KOPT-K1 (cell line): Measurements from ENCODE around the gene SLC51A.

Experiments
- H3K27ac ChIP-seq: fragments of 200-600 bp; sonication (generic); 2 replicates; pipeline ENCODE4 v1.5.1; 2016; ENCODE audit warnings: antibody characterized with exemption, mild to moderate bottlenecking, low read depth, low read length; ENCODE audit not compliant: poor library complexity, severe bottlenecking
- H3K36me3 ChIP-seq: fragments of 200-600 bp; sonication (generic); 2 replicates; pipeline ENCODE4 v1.5.1; 2017; ENCODE audit warnings: antibody characterized with exemption, mild to moderate bottlenecking, low read length, moderate library complexity; ENCODE audit not compliant: insufficient read depth
- H3K9me3 ChIP-seq: fragments of 200-600 bp; sonication (generic); 2 replicates; pipeline ENCODE4 v1.5.1; 2017; ENCODE audit warnings: antibody characterized with exemption, low read length, mild to moderate bottlenecking; ENCODE audit not compliant: insufficient read depth, poor library complexity, severe bottlenecking

Gene SLC51A

GRCh38 chr3:196219194-196219969 is 3.0 kb downstream of the SLC51A start:
- H3K36me3 ChIP-seq, result no peaks in the 10 kb centered on the region
- H3K9me3 ChIP-seq, result no peaks in the 10 kb centered on the region
- H3K27ac ChIP-seq, result peak overlapping the region; percentile 8

- H3K27ac ChIP-seq, result peak overlapping the region; percentile 8
- H3K9me3 ChIP-seq, result no peaks in the 10 kb centered on the region
Measured at GRCh38 chr3:196219970-196220311, 3.6 kb downstream of the SLC51A start.

GRCh38 chr3:196220587-196220986 is 4.3 kb downstream of the SLC51A start:
- no peaks in the 10 kb centered on the region for H3K36me3 ChIP-seq
- H3K27ac ChIP-seq, result no peak overlapping the region
- no peaks in the 10 kb centered on the region for H3K9me3 ChIP-seq

More at GRCh38 chr3:196219970-196220311, 3.6 kb downstream of the SLC51A start:
- H3K36me3 ChIP-seq, result no peaks in the 10 kb centered on the region

- H3K27ac ChIP-seq, result no peak overlapping the region
- H3K36me3 ChIP-seq, result no peaks in the 10 kb centered on the region
- H3K9me3 ChIP-seq, result no peaks in the 10 kb centered on the region
Measured at GRCh38 chr3:196220991-196221390, 4.7 kb downstream of the SLC51A start.

- H3K9me3 ChIP-seq, result no peaks in the 10 kb centered on the region
- no peak overlapping the region for H3K27ac ChIP-seq
- H3K36me3 ChIP-seq, result no peaks in the 10 kb centered on the region
Measured at GRCh38 chr3:196222876-196223595, 6.7 kb downstream of the SLC51A start.

- H3K9me3 ChIP-seq, result no peaks in the 10 kb centered on the region
- H3K36me3 ChIP-seq, result no peaks in the 10 kb centered on the region
- H3K27ac ChIP-seq, result no peak overlapping the region
Measured at GRCh38 chr3:196225086-196225485, 8.8 kb downstream of the SLC51A start.

- Histone ChIP-seq H3K9me3 (no peaks in the 10 kb centered on the region), H3K36me3 (no peaks in the 10 kb centered on the region), H3K27ac (no peak overlapping the region)
Measured at GRCh38 chr3:196225763-196226364, 9.5 kb downstream of the SLC51A start.

- H3K27ac ChIP-seq, result no peak overlapping the region
- H3K36me3 ChIP-seq, result no peaks in the 10 kb centered on the region
- no peaks in the 10 kb centered on the region for H3K9me3 ChIP-seq
Measured at GRCh38 chr3:196227121-196227561, 10.8 kb downstream of the SLC51A start.

GRCh38 chr3:196227629-196228493 is 11.5 kb downstream of the SLC51A start:
- Histone ChIP-seq H3K27ac (no peak overlapping the region), H3K9me3 (no peaks in the 10 kb centered on the region), H3K36me3 (no peaks in the 10 kb centered on the region)

GRCh38 chr3:196232154-196232881 is 16.0 kb downstream of the SLC51A start:
- H3K36me3 ChIP-seq, result no peaks in the 10 kb centered on the region
- H3K9me3 ChIP-seq, result no peaks in the 10 kb centered on the region
- H3K27ac ChIP-seq, result no peak overlapping the region

GRCh38 chr3:196232882-196233251 is 16.5 kb downstream of the SLC51A start:
- Histone ChIP-seq H3K9me3 (no peaks in the 10 kb centered on the region), H3K27ac (no peak overlapping the region), H3K36me3 (peaks cover 4% of the 10 kb centered on the region; the same call in 1 of the 2 replicates)

- Histone ChIP-seq H3K9me3 (no peaks in the 10 kb centered on the region), H3K27ac (no peak overlapping the region), H3K36me3 (peaks cover 24% of the 10 kb centered on the region)
Measured at GRCh38 chr3:196235452-196236122, 19.3 kb downstream of the SLC51A start.

GRCh38 chr3:196236223-196236622 is 19.9 kb downstream of the SLC51A start:
- Histone ChIP-seq H3K27ac (no peak overlapping the region), H3K9me3 (no peaks in the 10 kb centered on the region), H3K36me3 (peaks cover 24% of the 10 kb centered on the region)

GRCh38 chr3:196237203-196237602 is 20.9 kb downstream of the SLC51A start:
- no peaks in the 10 kb centered on the region for H3K9me3 ChIP-seq
- H3K27ac ChIP-seq, result peak overlapping the region; percentile 19
- H3K36me3 ChIP-seq, result peaks cover 33% of the 10 kb centered on the region
